Nephron progenitor cell (in vitro differentiated cells): ENCODE results near the gene HOXD11.

ENCODE experiments used
- DNase-seq: peaks from one replicate; pipeline ENCODE4 v3.0.0; 2021
- H3K27ac Mint-ChIP-seq: 2 replicates; pipeline ENCODE4 v1.8.0; 2021; ENCODE audit warnings: mild to moderate bottlenecking, moderate library complexity, mixed read lengths
- H3K27me3 Mint-ChIP-seq: 2 replicates; pipeline ENCODE4 v1.8.0; 2021; ENCODE audit warnings: mild to moderate bottlenecking, low read depth, mixed read lengths; ENCODE audit not compliant: poor library complexity
- H3K36me3 Mint-ChIP-seq: 2 replicates; pipeline ENCODE4 v1.8.0; 2021; ENCODE audit warnings: low read depth, mixed read lengths
- H3K4me1 Mint-ChIP-seq: 2 replicates; pipeline ENCODE4 v1.8.0; 2021; ENCODE audit warnings: mixed read lengths
- H3K4me3 Mint-ChIP-seq: 2 replicates; pipeline ENCODE4 v1.8.0; 2021; ENCODE audit warnings: mild to moderate bottlenecking, moderate library complexity, mixed read lengths
- H3K9me3 Mint-ChIP-seq: 2 replicates; pipeline ENCODE4 v1.8.0; 2021; ENCODE audit warnings: mild to moderate bottlenecking, moderate library complexity, mixed read lengths
- TF ChIP-seq, protein P1 (sequence below): fragments of 200-600 bp; sonication (generic); IDR thresholded peaks from 2 replicates; pipeline ENCODE4 v1.5.0; 2021; ENCODE audit warnings: antibody characterized with exemption

The HOXD11 gene

DNA sequence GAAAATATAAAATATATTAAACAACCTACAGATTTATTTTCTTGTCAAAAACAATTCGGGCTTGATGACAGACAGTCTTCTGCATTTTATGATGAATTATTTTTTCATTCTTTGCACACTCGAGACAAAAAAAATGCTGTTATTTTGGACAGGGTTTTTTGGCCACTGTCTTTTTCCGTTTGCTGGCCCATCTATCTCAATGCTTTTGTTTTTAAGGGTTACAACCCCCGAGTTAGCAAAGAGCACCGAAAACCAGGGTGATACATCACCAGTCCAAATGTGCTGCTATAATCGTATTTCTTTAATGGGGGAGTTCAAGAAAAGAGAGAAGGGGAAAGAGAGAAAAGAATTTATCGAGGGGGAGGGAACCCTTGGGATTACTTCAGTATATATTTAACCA lies 31.0 kb upstream of the HOXD11 start:
- no peak overlapping the region for H3K4me3 Mint-ChIP-seq
- peaks cover 15% of the 10 kb centered on the region for H3K9me3 Mint-ChIP-seq
- TF ChIP-seq, protein P1, sequence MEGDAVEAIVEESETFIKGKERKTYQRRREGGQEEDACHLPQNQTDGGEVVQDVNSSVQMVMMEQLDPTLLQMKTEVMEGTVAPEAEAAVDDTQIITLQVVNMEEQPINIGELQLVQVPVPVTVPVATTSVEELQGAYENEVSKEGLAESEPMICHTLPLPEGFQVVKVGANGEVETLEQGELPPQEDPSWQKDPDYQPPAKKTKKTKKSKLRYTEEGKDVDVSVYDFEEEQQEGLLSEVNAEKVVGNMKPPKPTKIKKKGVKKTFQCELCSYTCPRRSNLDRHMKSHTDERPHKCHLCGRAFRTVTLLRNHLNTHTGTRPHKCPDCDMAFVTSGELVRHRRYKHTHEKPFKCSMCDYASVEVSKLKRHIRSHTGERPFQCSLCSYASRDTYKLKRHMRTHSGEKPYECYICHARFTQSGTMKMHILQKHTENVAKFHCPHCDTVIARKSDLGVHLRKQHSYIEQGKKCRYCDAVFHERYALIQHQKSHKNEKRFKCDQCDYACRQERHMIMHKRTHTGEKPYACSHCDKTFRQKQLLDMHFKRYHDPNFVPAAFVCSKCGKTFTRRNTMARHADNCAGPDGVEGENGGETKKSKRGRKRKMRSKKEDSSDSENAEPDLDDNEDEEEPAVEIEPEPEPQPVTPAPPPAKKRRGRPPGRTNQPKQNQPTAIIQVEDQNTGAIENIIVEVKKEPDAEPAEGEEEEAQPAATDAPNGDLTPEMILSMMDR, result no peak
- H3K27ac Mint-ChIP-seq, result no peak overlapping the region
- H3K36me3 Mint-ChIP-seq, result no peaks in the 10 kb centered on the region
- H3K27me3 Mint-ChIP-seq, result peaks cover 99% of the 10 kb centered on the region
- no peak for DNase-seq
- peaks cover 13% of the 10 kb centered on the region for H3K4me1 Mint-ChIP-seq

DNA sequence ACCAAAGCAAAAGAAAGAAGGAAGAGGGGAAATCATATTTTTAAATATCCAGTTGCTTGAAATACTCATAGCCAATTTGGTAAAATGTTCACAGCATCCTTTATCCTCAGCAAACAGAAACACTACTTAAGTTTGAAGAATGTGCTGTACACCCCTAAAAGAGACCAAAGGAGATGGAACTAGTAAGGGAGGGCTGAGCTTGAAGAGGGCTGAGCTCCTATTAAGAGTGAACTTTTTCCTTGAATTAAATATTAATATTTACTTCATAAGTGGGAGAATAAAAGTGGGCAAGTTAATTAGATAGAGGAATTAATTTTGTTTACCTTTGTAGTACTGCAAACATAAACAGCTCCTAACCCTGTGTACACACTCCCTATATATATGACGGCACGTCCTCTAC lies 30.3 kb upstream of the HOXD11 start:
- Mint-ChIP-seq H3K9me3 (peaks cover 18% of the 10 kb centered on the region), H3K27ac (no peak overlapping the region), H3K4me1 (peaks cover 14% of the 10 kb centered on the region), H3K27me3 (peaks cover 99% of the 10 kb centered on the region), H3K4me3 (no peak overlapping the region), H3K36me3 (no peaks in the 10 kb centered on the region)
- no peak for DNase-seq
- TF ChIP-seq, protein P1, result no peak

DNA sequence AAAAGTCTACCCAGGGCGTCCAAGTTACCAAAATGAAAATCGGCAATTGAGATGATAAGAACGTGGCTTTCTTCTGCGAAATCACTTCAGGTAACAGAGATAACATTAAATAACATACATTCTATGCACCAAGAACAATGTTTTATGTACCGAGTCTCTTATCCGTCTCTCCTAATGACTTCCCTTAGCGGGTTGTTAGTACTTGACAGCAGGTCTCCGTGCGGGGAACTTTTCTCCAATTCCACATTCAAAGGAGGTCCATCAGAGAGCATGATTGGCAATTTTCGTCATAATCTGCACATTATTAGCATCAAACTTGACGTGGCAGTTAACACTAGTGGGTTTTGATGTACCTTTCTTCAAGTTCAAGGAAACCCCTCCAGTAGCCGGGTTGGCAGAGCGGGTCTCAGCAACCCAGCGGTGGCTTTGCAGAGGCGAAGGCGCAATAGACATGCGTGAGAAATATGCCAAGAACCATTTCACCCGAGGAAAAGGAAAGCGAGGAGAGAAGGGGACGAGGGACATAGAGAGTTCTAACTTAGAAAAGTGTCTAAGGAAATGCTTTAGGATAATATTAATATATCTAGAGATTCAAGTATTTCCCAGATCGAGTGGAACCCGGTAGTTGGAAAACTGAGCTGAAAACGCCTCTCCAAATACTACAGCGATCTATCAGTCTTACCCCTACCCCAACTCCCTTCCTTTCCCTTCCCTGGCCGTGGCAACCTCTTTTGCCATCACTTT lies 28.4 kb upstream of the HOXD11 start:
- Mint-ChIP-seq H3K4me1 (peaks cover 24% of the 10 kb centered on the region), H3K9me3 (peaks cover 10% of the 10 kb centered on the region), H3K27ac (no peak overlapping the region), H3K36me3 (no peaks in the 10 kb centered on the region), H3K4me3 (peak overlapping the region; percentile 66), H3K27me3 (peaks cover 99% of the 10 kb centered on the region)
- DNase-seq, result no peak
- TF ChIP-seq, protein P1, result no peak

DNA sequence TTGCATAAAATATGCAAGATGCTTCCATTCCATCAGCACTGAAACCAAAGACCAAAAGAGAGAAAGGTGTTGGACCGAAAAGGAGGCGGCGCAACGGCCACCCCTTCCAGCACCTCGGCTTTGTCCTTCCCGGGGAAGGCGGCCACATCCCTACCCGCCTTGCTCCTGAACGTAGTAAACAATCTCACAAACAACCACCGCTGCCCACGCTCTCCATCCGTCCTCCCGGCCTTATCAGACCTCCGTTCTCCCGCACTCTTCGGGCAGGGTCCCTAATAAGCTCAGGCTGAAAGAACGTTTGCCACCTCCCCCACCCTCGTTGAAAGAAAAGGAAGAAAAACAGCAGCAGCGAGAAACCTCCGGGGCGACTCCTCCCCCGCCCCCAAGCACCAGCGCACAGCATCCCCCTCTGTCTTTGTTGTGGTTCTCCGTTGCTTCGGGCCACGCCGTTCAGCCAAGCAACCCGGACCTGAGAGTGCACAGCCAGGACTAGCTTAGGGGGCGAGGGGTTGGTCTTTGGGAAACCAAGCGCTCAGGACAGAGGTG lies 27.7 kb upstream of the HOXD11 start:
- Mint-ChIP-seq H3K4me3 (peak overlapping the region; percentile 66), H3K4me1 (peaks cover 29% of the 10 kb centered on the region), H3K9me3 (peaks cover 10% of the 10 kb centered on the region), H3K27me3 (peaks cover 99% of the 10 kb centered on the region), H3K36me3 (no peaks in the 10 kb centered on the region), H3K27ac (no peak overlapping the region)
- peak; percentile 44 for DNase-seq
- TF ChIP-seq, protein P1, result no peak

DNA sequence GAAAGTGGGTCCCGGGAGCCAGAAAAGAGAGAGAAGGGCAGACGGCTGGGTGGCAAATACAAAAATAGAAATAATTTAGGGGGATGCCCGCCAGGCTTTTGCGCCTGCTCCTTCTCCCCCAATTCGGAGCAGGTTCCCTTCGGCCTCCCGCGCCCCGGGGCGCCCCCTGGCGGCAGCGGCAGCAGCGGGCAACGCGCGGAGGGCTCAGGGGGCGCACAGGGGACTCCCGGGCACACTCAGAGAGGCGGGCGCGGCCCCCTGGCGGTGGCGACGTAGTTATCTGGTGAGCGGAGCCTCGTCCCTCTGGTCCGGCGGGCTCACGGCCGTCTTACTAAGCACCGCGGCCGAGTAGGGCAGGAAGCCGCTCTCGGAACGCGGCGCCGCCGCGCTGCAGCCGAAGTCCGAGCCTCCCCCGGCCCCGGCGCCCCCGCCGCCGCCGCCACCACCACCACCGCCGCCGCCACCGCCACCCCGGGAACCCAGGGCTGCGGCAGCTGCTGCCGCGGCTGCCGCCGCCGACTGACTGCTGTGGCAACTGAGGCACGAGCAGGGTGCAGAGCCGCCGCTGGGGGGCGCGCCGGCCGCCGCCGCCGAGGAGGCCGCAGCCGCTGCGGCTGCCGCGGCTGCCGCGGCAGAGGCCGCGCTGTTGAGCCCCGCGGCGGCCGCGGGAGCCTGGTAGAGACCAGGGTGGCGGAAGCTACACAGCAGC lies 27.1 kb upstream of the HOXD11 start:
- H3K27me3 Mint-ChIP-seq, result peaks cover 99% of the 10 kb centered on the region
- DNase-seq, result peak; percentile 85
- TF ChIP-seq, protein P1, result peak; percentile 96
- no peak overlapping the region for H3K27ac Mint-ChIP-seq
- no peaks in the 10 kb centered on the region for H3K36me3 Mint-ChIP-seq
- peak overlapping the region; percentile 66 for H3K4me3 Mint-ChIP-seq
- peaks cover 10% of the 10 kb centered on the region for H3K9me3 Mint-ChIP-seq
- peaks cover 29% of the 10 kb centered on the region for H3K4me1 Mint-ChIP-seq
